HG03039 (cell line): Measurements from ENCODE around the gene HK1.

ENCODE experiments used
- ATAC-seq: cut with Tn5 transposase; IDR thresholded peaks from one replicate; pipeline ENCODE4 v1.9.1; 2021; ENCODE audit warnings: mild to moderate bottlenecking, moderate library complexity; ENCODE audit not compliant: unreplicated experiment

HK1 gene

DNA sequence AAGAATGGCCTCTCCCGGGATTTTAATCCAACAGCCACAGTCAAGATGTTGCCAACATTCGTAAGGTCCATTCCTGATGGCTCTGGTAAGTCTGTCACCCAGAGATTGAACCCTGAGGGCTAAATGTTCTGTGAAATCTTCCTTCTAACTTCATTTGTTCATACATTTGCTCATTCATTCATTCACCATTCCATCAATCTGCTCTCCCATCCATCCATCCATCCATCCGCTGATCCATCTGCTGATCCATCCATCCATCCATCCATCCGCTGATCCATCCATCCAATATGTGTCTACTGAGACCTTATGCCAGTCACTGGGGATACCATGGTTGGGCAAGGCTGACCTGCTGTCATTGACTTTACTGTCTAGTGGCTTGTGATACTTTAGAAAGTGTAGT is 65.6 kb downstream of the HK1 start:
- no peak for ATAC-seq

- no peak for ATAC-seq
Measured at GRCh38 chr10:69344591-69345252, 66.4 kb downstream of the HK1 start.

DNA sequence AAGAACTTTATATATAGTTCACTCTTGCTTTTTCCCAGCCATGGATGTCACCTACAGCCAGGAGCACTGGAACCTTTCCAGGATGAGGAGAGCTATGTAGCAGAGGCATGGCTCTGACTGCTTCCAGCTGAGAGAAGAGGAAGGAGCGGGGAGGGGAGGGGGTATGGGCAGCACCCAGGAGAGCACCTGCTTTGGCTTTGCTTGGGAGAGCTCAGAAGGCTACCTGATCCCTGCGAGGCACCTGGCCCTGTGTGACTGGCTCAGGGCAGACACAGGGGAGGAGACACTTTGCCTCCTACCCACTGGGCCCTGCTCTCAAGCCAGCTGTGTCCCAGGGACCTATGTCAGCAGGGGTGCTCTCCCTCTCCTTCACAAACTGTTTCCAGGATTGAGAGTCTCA is 67.1 kb downstream of the HK1 start:
- ATAC-seq = no peak

DNA sequence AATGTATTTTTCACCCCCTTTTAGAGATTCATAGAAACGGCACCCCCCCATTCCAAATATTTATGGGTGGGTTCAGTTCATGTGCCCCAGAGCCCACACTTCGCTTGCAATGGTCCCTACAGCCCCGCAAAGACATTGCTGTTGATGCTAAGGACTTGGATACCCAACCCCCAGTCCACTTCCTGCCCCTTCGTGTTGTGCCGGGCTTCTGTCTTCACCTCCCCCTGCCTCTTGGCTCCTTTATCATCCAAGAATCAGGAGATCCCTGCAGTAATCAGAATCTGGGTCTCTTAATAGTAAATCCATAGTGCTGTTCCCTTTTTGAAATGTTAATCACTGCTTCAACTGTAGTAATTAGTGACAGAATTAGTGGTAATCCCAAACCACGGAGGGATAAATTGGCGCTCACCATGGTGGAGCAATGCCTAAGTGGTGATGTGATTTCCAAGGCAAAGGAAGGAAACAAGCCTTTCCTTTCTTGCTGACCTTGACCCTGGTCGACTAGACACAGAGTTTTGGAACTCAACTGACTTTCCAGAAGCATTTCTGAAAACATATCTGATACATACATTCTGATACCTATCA is 67.7 kb downstream of the HK1 start:
- no peak for ATAC-seq

GRCh38 chr10:69346776-69347175 is 68.5 kb downstream of the HK1 start:
- ATAC-seq = no peak

DNA sequence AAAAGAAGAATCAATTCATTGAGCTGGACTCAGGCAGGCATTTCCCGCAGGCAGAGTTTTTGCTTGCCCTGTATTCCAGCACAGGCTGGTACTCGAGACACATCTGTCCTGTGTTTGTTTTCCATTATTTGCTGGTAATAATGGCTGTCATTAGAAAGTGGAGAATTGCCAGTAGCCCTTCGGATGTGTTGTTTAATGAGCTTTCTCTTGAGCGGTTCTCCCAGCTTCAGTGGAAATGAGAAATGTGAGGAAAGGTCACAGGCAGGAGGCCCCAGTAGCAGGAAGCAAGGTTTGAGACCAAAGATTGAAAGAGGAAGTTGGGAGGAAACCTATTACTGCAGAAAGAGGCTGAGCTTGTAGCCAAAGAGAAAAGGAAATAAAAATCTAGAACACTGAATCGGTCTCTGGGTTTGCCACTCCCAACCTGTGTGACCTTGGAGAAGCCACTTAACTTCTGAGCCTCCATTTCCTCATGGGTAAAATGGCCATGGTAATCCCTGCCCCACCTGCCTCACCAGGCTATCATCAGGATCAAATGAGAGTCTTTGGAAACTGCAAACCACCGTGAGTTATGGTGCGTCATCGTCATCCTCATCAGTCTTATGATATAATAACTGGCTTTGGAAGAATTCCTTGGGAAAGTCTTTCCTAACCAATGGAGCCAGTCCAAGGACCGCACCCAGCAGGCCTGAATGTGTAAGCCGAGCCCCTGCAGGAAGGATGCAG is 70.7 kb downstream of the HK1 start:
- ATAC-seq = no peak

DNA sequence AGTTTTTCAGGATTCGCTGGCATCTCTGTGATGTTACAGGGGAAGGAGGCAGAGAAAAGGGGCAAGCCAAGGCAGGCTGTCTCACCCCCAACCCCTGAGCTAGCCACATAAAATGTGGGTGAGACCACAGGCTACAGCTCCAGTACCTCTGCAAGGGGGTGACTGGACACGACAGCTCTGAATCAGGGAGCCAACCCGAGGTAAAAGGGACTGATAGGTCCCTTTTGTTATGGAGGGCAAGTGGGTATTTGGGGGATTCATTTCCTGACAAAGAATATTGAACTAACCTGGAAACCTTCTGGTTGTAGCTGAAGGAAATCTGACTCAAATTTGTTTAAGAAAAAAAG is 71.2 kb downstream of the HK1 start:
- ATAC-seq = no peak

GRCh38 chr10:69351589-69351988 is 73.3 kb downstream of the HK1 start:
- no peak for ATAC-seq

DNA sequence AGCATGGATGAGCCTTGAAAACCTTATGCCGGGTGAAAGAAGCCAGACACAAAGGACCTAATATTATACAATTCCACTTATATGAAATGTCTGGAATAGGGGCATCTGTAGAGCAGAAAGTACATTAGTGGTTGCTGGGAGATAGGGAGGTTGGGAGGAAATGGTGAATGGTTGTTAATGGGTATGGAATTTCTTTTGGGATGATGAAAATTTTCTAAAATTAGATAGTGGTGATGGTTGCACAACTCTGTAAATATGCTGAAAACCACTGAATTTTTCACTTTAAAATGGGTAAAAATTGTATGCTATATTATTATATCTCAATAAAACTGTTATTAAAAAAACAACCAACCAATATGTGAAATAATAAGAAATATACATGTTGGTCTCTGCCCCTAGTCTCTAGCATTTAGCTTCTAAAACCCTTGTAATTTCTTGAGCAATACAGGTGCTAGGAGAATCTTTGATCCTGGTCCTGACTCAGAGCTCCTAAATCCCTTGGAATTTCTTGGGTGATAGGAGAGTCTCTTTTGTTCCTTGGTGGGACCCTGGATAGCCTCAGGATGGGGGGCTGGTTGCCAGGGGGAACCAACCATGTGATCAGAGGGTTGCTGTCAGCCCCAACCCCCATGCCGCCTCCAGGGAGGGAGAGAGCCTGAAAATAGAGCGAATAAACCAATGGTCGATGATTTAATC is 74.4 kb downstream of the HK1 start:
- no peak for ATAC-seq

DNA sequence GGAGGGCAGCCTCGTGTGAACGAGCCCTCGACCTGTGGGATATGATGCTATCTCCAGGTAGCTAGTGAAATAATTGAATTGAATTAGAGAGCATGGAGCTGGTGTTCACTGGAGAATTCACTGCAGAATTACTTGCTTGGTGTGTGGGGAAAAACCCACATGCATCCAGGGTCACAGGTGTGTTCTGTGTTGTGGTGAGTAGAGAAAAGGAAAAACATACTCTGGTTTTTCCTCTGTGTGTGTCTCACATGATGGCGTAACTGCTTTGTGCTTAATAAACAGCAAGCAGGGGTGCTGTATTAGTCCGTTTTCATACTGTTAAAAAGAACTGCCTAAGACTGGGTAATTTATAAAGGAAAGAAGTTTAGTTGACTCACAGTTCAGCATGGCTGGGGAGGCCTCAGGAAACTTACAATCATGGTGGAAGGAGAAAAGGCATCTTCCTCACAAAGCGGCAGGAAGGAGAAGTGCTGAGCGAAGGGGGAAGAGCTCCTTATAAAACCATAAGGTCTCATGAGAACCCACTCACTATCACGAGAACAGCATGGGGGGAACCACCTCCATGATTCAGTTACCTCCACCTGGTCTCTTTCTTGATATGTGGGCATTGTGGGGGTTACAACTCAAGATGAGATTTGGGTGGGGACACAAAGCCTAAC is 75.8 kb downstream of the HK1 start:
- ATAC-seq = no peak

GRCh38 chr10:69356187-69356586 is 77.9 kb downstream of the HK1 start:
- no peak for ATAC-seq

DNA sequence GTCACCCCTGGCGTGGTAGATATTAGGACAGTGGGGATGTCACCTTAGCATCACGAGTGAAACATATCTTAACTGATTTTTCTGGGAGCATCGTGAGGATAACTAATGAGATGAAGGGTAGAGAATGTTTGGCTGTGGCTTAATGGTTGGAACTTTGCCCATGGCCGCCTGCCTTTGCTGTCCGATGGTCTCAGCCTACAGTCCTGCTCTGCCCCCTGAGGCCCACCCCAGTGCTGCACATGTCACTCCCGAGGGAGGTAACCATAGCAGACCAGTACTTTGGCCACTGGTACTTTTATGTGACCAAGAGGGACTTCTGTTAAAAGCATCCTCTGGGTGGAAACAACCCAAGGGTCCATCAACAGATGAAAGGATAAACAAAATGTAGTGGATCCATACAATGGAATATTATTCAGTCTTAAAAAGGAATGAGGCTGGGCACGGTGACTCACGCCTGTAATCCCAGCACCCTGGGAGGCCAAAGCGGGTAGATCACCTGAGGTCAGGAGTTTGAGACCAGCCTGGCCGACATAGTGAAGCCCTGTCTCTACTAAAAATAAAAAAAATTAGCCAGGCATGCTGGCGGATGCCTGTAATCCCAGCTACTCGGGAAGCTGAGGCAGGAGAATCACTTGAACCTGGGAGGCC is 80.0 kb downstream of the HK1 start:
- no peak for ATAC-seq

GRCh38 chr10:69359148-69359547 is 80.9 kb downstream of the HK1 start:
- ATAC-seq = no peak

GRCh38 chr10:69359594-69359993 is 81.3 kb downstream of the HK1 start:
- no peak for ATAC-seq

DNA sequence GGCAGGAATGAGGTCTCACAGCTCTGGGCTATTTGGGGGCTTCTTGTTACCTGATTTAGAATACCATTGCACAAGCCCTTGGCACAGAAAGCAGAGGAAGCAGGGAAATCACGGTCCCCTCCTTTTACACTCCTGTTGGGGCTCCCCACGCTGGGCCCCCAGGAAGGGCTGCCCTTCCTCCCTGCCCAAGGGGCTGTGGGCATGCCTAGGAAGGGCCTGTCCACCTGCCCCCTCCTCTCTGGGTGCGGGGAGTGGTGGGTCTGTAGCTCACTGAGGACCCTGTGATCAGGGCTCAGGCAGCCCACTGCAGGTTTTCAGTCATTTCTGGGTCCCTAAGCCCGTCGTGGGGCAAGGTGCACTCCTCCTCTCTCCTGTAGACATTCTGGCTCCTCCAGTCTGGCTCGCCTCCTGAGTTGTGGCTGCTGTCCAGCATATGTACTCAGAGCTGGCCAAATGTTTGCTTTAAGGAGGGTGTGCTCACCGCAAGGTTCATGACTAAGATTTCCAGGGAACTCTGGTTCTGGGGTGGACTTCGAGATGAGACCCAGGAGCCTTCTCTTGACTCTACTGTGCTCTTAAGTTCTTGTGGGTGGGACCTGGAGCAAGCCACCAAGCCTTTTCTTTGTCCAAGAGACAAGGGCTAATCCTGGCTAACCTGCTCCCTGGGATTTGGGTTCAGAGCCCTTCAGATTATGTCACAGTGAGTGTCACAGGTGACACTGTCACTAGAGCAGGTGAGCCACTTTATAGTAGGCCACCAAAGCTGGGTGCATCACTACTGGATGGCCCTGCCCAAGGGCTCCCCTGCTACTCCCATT is 82.4 kb downstream of the HK1 start:
- ATAC-seq = no peak

DNA sequence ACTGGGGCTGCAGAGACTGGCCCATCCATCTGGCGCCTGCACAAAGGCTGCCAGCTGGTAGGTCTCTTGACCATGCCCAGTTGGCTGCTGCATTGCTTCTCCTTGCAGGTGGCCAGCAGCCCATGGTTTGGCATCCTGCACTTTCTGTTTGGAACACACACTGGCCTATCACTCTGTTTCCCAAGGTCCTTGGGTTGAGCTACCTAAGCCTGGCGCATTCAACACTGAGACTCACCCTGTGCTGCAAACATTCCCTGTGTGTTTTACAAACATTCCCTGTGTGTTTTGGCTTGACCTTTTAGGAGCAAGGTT is 83.0 kb downstream of the HK1 start:
- no peak for ATAC-seq

DNA sequence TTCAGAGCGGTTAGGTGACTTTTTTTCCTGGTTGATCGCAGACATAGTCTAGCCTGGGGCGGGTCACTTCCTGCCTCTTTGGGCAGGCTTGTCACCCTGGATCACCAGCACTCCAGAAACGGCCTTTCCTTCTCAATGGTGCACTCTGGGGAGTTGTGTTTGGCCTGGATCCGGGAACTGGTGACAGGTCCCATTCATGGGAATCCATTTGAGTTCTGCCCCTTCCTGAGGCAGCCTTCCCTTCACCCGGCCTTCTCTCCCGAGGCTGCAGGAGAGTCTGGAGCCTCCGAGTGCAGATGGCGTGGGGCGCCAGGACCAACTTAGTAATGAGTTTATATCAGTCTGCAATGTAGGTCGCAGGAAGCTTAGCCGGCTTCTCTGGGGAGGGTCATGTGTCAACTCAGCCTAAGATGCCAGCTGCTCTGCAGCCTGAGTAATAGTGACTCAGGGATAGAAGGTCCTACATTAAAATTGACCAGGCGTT is 84.2 kb downstream of the HK1 start:
- ATAC-seq = no peak

GRCh38 chr10:69363666-69364065 is 85.4 kb downstream of the HK1 start:
- ATAC-seq = no peak

GRCh38 chr10:69364232-69364940 is 86.1 kb downstream of the HK1 start:
- no peak for ATAC-seq
